H9 (cell line): ENCODE data around the gene NUAK2. TPM values are rescaled to one million over a fixed set of nuclear protein-coding genes. Genes with fewer than 3 reads are reported as not detected.

Source experiments
- DNase-seq: peaks from one replicate; pipeline ENCODE4 v3.0.0-alpha.2; 2017
- H2AFZ ChIP-seq: one replicate; pipeline ENCODE4 v1.6.1; 2013; ENCODE audit warnings: mild to moderate bottlenecking, low read length, control low read depth, moderate library complexity
- H2AK5ac ChIP-seq: 2 replicates; pipeline ENCODE4 v1.6.1; 2013; ENCODE audit warnings: low read length, control low read depth, mixed read lengths; ENCODE audit not compliant: insufficient read length
- H2BK120ac ChIP-seq: one replicate; pipeline ENCODE4 v1.6.1; 2013; ENCODE audit warnings: low read depth, mild to moderate bottlenecking, low read length, control low read depth, inconsistent platforms; ENCODE audit not compliant: poor library complexity, severe bottlenecking
- H2BK12ac ChIP-seq: 2 replicates; pipeline ENCODE4 v1.6.1; 2013; ENCODE audit warnings: low read length, control low read depth, mixed read lengths, low read depth; ENCODE audit not compliant: insufficient read length
- H2BK15ac ChIP-seq: 2 replicates; pipeline ENCODE4 v1.6.1; 2013; ENCODE audit warnings: low read depth, low read length, control low read depth
- H2BK20ac ChIP-seq: one replicate; pipeline ENCODE4 v1.6.1; 2013; ENCODE audit warnings: low read depth, mild to moderate bottlenecking, low read length, control low read depth, inconsistent platforms; ENCODE audit not compliant: poor library complexity, severe bottlenecking
- H2BK5ac ChIP-seq: 2 replicates; pipeline ENCODE4 v1.6.1; 2013; ENCODE audit warnings: low read length, control low read depth, mixed read lengths; ENCODE audit not compliant: insufficient read length
- H3K14ac ChIP-seq: 2 replicates; pipeline ENCODE4 v1.6.1; 2013; ENCODE audit warnings: low read length, control low read depth; ENCODE audit not compliant: insufficient read depth
- H3K18ac ChIP-seq: 2 replicates; pipeline ENCODE4 v1.6.1; 2013; ENCODE audit warnings: low read depth, mild to moderate bottlenecking, mixed read lengths, low read length, control low read depth; ENCODE audit not compliant: insufficient read length
- H3K23ac ChIP-seq: 2 replicates; pipeline ENCODE4 v1.6.1; 2013; ENCODE audit warnings: low read length, control low read depth, mixed read lengths, low read depth; ENCODE audit not compliant: insufficient read length
- H3K23me2 ChIP-seq: 2 replicates; pipeline ENCODE4 v1.6.1; 2013; ENCODE audit warnings: low read depth, mild to moderate bottlenecking, mixed read lengths, low read length, control low read depth; ENCODE audit not compliant: insufficient read length, poor library complexity, severe bottlenecking
- H3K27ac ChIP-seq: 2 replicates; pipeline ENCODE4 v1.5.1; 2013; ENCODE audit warnings: low read length, control low read depth, mixed read lengths, low read depth; ENCODE audit not compliant: insufficient read length
- H3K27me3 ChIP-seq: 2 replicates; pipeline ENCODE4 v1.6.1; 2013; ENCODE audit warnings: low read length, control low read depth, inconsistent platforms; ENCODE audit not compliant: insufficient read depth
- H3K4ac ChIP-seq: 2 replicates; pipeline ENCODE4 v1.6.1; 2013; ENCODE audit warnings: low read depth, mild to moderate bottlenecking, control low read depth, inconsistent platforms, low read length, moderate library complexity
- H3K4me1 ChIP-seq: 2 replicates; pipeline ENCODE4 v1.6.1; 2013; ENCODE audit warnings: low read length, control low read depth, inconsistent platforms; ENCODE audit not compliant: insufficient read depth
- H3K4me2 ChIP-seq: 2 replicates; pipeline ENCODE4 v1.6.1; 2013; ENCODE audit warnings: low read length, control low read depth, mixed read lengths; ENCODE audit not compliant: insufficient read length, insufficient read depth
- H3K56ac ChIP-seq: 2 replicates; pipeline ENCODE4 v1.6.1; 2013; ENCODE audit warnings: low read depth, mild to moderate bottlenecking, mixed read lengths, low read length, control low read depth; ENCODE audit not compliant: insufficient read length
- H3K79me1 ChIP-seq: 2 replicates; pipeline ENCODE4 v1.6.1; 2013; ENCODE audit warnings: low read depth, mild to moderate bottlenecking, moderate library complexity, low read length, control low read depth, inconsistent platforms; ENCODE audit not compliant: insufficient read depth, poor library complexity, severe bottlenecking
- H3K79me2 ChIP-seq: 2 replicates; pipeline ENCODE4 v1.6.1; 2013; ENCODE audit warnings: low read length, control low read depth, inconsistent platforms; ENCODE audit not compliant: insufficient read depth
- H3K9ac ChIP-seq: 2 replicates; pipeline ENCODE4 v1.6.1; 2013; ENCODE audit warnings: low read length, control low read depth, mixed read lengths; ENCODE audit not compliant: insufficient read length; ENCODE audit errors: extremely low read depth
- H3K9me3 ChIP-seq: one replicate; pipeline ENCODE4 v1.6.1; 2013; ENCODE audit warnings: low read depth, low read length, inconsistent platforms; ENCODE audit not compliant: control insufficient read depth
- H3T11ph ChIP-seq: one replicate; pipeline ENCODE4 v1.6.1; 2013; ENCODE audit warnings: mild to moderate bottlenecking, low read length, control low read depth, inconsistent platforms
- H4K20me1 ChIP-seq: one replicate; pipeline ENCODE4 v1.6.1; 2013; ENCODE audit not compliant: control insufficient read depth, insufficient read length, insufficient read depth
- H4K5ac ChIP-seq: 2 replicates; pipeline ENCODE4 v1.6.1; 2013; ENCODE audit warnings: low read depth, mild to moderate bottlenecking, mixed read lengths, low read length, control low read depth; ENCODE audit not compliant: insufficient read length
- H4K8ac ChIP-seq: replicated peaks from 2 replicates; pipeline ENCODE4 v1.6.1; 2013; ENCODE audit warnings: low read length, control low read depth, mixed read lengths, low read depth; ENCODE audit not compliant: insufficient read length
- H4K91ac ChIP-seq: 2 replicates; pipeline ENCODE4 v1.6.1; 2013; ENCODE audit warnings: low read depth, mild to moderate bottlenecking, moderate library complexity, mixed read lengths, low read length, control low read depth; ENCODE audit not compliant: insufficient read length
- H3K27ac Mint-ChIP-seq, 3 experiments: 2 replicates in 2 of 3; 3 replicates in 1 of 3; pipeline ENCODE4 v1.8.0; 2020 to 2021; ENCODE audit warnings: mixed read lengths in 3 of 3, mild to moderate bottlenecking in 1 of 3, moderate library complexity in 1 of 3
- H3K27me3 Mint-ChIP-seq: 2 replicates; pipeline ENCODE4 v1.8.0; 2021; ENCODE audit warnings: low read depth, mild to moderate bottlenecking, moderate library complexity, mixed read lengths
- H3K36me3 Mint-ChIP-seq, 3 experiments: 2 replicates in 2 of 3; 3 replicates in 1 of 3; pipeline ENCODE4 v1.8.0; 2020 to 2021; ENCODE audit warnings: low read depth in 3 of 3, mixed read lengths in 3 of 3; ENCODE audit not compliant: insufficient read depth in 1 of 3
- H3K4me1 Mint-ChIP-seq, 2 experiments: 2 replicates each; pipeline ENCODE4 v1.8.0; 2020; ENCODE audit warnings: mixed read lengths in 2 of 2
- H3K4me3 Mint-ChIP-seq, 2 experiments: 2 replicates in 1 of 2; 3 replicates in 1 of 2; pipeline ENCODE4 v1.8.0; 2020 to 2021; ENCODE audit warnings: mild to moderate bottlenecking in 2 of 2, mixed read lengths in 2 of 2, moderate library complexity in 1 of 2
- H3K9me3 Mint-ChIP-seq, 2 experiments: 2 replicates in 1 of 2; 3 replicates in 1 of 2; pipeline ENCODE4 v1.8.0; 2020; ENCODE audit warnings: mild to moderate bottlenecking in 2 of 2, mixed read lengths in 2 of 2, moderate library complexity in 1 of 2
- WGBS: extraction: QIAGEN DNeasy Blood & Tissue Kit; methylation state at CpG from one replicate; pipeline ENCODE4 v1.1.7; 2013; ENCODE audit warnings: missing lambda C conversion rate, low lambda C conversion rate, mixed read lengths; ENCODE audit not compliant: insufficient read length; ENCODE audit errors: extremely low coverage; 5-methylcytosine and 5-hydroxymethylcytosine counted together
- total RNA-seq: library from RNA; stranded (reverse); gene quantifications from 2 replicates; pipeline ENCODE4 v1.2.1, GENCODE V29; 2021
- TF ChIP-seq, protein P1 (sequence below): fragments of 200-600 bp; sonication (generic); conservative IDR thresholded peaks from 3 replicates; pipeline ENCODE4 v1.8.0; 2021; ENCODE audit warnings: antibody characterized with exemption, mild to moderate bottlenecking

Gene NUAK2
- total RNA-seq, 1 experiment from 2014 or later, result 15.4 TPM

- Histone ChIP-seq H2BK12ac (no peak overlapping the region), H2AFZ (no peak overlapping the region), H2BK20ac (no peak overlapping the region), H3K4me1 (peaks cover 5% of the 10 kb centered on the region; the same call in 1 of the 2 replicates), H3K4me2 (no peak overlapping the region), H3K27me3 (no peaks in the 10 kb centered on the region), H3K27ac (no peak overlapping the region), H4K5ac (no peak overlapping the region), H2BK5ac (no peak overlapping the region), H3K9ac (no peak overlapping the region), H3K23ac (no peak overlapping the region), H3K23me2 (peaks cover 5% of the 10 kb centered on the region), H3K4ac (no peak overlapping the region), H2AK5ac (no peak overlapping the region), H3K9me3 (no peaks in the 10 kb centered on the region), H3K79me2 (no peaks in the 10 kb centered on the region), H3K18ac (no peak overlapping the region), H4K91ac (no peak overlapping the region), H3K79me1 (no peaks in the 10 kb centered on the region), H4K20me1 (no peaks in the 10 kb centered on the region), H4K8ac (no peak overlapping the region), H3T11ph (no peak overlapping the region), H3K56ac (no peak overlapping the region), H3K14ac (no peak overlapping the region), H2BK15ac (no peak overlapping the region), H2BK120ac (no peak overlapping the region)
- no CpG with 5 or more reads among the region's 1 CpG for WGBS
- Mint-ChIP-seq H3K4me3 (no peak overlapping the region), H3K9me3 (no peaks in the 10 kb centered on the region; a peak in 1 of 5 replicates), H3K4me1 (peaks cover 33 to 41% of the 10 kb centered on the region in 2 experiments), H3K36me3 (peaks cover 45 to 74% (median 73%) of the 10 kb centered on the region in 3 experiments), H3K27me3 (no peaks in the 10 kb centered on the region), H3K27ac (peak overlapping the region in 2 of 3 experiments; percentile 81 to 92; a peak in 4 of 7 replicates)
- no peak for DNase-seq
- TF ChIP-seq, protein P1, sequence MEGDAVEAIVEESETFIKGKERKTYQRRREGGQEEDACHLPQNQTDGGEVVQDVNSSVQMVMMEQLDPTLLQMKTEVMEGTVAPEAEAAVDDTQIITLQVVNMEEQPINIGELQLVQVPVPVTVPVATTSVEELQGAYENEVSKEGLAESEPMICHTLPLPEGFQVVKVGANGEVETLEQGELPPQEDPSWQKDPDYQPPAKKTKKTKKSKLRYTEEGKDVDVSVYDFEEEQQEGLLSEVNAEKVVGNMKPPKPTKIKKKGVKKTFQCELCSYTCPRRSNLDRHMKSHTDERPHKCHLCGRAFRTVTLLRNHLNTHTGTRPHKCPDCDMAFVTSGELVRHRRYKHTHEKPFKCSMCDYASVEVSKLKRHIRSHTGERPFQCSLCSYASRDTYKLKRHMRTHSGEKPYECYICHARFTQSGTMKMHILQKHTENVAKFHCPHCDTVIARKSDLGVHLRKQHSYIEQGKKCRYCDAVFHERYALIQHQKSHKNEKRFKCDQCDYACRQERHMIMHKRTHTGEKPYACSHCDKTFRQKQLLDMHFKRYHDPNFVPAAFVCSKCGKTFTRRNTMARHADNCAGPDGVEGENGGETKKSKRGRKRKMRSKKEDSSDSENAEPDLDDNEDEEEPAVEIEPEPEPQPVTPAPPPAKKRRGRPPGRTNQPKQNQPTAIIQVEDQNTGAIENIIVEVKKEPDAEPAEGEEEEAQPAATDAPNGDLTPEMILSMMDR, result no peak
Measured at GRCh38 chr1:205304695-205305070, 16.9 kb downstream of the NUAK2 start.
